NCI-H2227 (cell line): Measurements from ENCODE around the gene CAGE1.
A peak's percentile ranks its signal among the peaks of the same experiment; 100 is the strongest.

ENCODE experiments used
- DNase-seq: peaks from one replicate; lab custom pipeline; 2025; ENCODE audit not compliant: unreplicated experiment; lab: John Stamatoyannopoulos, UW

Gene CAGE1

DNA sequence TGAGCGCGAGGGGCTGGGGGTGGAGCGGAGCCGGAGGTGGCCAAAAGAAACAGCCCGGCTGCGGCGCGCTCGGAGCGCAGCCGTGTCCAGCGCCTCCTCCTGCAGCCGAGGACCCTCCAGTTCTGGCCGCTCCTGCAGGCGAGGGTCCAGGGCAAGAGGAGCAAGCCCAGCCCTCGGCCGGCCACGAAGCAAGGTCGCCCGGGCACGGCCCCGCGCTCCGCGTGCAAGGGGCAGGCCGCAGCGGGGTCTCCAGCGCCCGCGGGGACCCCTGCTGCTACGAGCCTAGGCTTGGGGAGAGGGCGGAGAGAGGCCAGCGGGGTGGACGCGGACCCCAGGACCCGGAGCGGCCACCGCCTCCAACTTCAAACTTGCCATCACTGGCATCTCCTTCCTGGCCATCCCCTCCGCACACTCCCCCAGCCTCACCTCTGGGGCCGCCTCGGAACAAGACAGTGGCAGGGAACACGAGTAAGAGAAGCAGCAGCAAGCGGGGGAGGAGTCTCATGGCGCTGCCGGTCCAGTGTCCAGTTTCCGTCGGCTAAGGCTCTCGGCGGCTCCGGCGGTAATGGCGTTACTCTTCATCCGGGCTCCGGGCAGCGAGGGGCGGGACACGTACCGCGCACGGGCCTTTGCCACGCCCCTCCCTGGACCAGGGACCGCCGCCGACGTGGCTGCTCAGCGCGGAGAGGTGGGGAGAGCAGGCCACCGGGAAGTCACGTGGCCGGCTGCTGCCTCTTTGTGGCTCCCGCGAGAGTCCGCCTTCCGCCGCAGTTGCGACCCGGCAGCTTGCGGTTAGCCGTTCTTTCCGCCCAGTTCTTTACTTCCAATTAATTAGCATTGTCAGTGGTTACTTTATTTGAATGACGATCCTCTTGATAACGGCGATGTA lies 76.7 kb downstream of the CAGE1 start, which contains the start of gene SSR1:
Gene SSR1 (minus strand): TSS at position 584 of the 889 bp plus-strand sequence. CDS start 79 bp downstream, at position 505.
- DNase-seq = peak; percentile 99

DNA sequence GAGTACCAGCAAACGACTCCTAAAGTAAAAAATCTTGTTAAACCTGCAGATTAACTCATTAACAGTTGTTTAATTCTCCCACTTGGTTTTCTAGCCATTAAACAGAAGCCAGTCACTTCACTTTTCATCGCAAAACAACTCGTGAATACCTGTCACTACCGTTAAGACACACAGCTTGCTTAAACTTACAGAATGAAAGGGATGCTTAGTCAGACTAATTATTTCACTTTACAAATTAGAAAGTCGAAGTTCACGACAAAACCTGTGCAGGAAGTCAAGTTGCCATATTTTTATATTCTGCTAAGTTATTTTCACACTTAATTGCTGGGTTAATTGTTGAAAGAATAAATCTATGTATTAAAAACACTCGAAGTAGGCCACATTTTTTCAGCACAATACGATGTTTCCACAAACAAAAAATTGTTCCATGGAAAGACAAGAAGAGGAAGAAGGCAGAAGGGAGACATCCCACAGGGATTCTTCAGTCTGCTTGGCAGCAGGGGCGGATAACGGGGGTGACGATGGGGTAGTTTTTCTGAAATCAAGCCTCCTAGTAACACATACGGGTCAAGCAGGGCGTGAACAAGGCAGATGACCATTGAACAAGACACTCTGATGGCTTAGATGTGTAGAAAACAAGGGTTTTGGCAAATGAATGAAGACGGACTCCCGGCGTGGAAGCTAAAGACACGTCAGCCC lies 77.5 kb downstream of the CAGE1 start:
- no peak for DNase-seq

DNA sequence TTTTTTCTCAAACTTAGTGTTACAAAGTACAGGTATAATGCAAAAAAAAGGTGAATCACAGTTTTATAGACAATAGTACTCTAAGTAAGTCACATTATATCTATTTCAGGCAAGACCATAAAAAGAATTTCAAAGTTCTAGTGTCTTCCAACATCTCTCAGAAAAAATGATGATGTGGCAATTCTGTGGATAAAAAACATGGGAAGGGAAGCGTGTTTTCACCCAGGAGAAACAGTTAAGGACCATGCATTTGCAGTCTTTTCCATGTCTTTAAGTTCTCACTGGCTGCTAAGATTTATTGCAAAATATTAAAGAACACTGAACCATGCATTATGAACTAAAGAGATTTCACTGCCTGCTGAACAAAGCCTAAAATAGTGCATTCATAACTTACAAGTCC lies 78.4 kb downstream of the CAGE1 start:
- no peak for DNase-seq

DNA sequence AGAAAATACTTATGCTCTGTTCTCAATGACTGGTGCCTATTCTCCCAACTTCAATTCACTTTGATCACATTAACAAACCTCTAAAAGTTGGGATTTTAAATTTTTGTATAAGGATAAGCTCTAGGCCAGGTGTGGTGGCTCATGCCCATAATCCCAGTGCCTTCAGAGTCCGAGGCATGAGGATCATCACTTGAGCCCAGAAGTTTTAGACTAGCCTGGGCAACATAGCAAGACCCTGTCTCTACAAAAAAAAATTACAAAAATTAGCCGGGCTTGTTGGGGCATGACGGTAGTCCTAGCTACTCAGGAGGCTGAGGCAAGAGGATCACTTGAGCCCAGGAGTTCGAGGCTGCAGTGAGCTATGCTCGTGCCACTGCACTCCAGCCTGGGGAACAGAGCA lies 80.5 kb downstream of the CAGE1 start:
- no peak for DNase-seq

DNA sequence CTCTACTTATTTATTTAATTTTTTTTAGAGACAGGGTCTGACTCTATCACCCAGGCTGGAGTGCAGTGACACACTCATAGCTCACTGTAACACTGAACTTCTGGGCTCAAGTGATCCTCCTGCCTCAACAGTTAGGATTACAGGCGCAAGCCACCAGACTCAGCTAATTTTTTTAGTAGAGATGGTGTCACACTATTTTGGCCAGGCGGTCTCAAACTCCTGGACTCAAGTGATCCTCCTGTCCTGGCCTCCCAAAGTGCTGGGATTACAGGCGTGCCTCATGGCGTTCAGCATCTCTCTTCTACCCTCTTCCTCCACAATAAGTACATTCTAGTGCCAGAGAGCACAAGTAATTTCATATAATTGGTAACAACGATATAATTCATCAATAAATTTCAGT lies 82.0 kb downstream of the CAGE1 start:
- DNase-seq = no peak

DNA sequence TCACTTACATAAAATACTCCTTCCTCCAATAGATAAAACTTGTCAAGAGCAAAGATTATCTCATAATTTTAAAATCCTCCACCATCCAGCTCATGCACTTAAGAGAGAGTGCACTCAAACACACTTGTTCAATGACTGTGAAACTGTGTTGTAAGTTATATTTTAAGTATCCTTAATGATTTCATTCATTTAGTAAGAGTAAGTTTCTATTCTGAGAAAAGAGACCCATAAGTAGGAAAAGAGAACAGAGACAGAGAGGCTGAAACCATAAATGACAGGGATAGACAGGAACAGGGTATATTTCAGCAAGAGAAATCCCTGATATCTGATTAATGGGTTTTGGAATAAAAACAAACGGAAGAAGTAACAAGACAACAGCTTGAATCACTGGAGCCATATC lies 84.7 kb downstream of the CAGE1 start:
- no peak for DNase-seq

DNA sequence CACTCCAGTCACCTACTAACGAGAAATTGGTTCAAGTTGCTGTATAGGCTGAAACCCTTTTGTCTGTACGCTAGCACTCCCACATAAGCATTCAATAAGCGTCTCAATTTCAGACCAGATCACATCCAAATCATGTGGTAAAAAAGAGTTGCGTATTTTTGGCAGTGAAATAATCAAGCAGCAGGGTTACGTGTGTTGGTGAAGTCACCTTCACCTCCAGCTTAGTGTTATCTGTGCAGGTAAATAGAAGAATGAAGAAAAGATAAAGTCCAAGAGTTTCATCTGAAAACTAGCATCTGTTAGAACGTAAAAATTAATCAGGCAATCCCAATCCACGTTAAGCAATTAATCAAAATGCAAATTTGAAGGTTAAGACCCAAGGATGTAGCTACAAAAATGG lies 87.8 kb downstream of the CAGE1 start:
- DNase-seq = no peak

DNA sequence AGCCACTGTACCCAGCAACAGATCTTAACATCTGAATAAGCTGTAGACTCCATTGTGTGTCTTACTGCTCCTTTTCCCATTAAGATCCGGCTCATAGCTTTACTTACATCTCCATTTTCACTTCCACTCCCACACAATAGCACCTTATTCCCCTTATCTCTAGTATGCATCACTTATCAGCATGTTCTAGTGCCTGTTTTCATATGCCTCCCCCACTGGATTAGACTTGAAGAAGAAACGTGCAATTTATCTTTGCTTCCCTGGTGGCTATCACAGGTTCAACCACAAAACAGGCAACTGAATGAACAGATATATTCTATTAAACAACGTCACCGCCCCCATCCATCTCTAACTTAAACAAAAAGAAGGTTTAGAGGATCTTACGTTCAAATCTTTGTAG lies 88.6 kb downstream of the CAGE1 start:
- DNase-seq = no peak

DNA sequence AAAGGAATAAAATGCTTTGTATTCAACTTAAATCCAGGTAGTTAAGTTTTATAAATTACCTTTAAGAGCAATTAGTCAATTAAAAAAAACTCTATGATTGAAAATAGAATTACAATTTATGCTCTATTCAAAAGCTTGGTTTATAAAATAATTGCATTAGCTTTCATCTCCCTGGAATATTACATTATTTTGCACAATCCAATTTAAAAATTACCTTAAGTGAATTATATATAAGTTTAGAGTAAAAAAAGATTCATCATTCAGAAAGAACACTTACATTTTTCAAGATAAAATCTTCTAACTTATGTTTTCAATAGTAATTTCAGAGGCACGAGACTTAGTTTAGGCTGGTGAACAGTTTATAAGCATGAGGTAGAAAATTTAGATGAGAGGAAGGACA lies 91.4 kb downstream of the CAGE1 start:
- DNase-seq = no peak

DNA sequence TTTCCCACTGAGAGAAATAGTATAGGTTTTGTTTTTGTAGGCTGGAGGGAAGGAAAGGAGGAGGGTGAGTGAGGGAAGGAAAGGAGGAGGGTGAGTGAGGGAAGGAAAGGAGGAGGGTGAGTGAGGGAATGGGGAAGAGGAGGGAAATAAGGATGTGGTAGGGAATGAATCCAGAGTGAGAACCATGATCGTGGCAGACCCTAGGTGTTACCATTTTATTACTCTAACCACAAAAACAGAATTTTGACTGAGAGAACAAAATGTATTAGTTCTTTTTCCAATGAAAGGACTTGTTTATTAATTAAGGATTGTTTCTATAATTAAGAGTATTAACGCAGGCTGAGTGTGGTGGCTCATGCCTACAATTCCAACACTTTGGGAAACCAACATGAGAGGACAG lies 92.9 kb downstream of the CAGE1 start:
- DNase-seq = no peak

DNA sequence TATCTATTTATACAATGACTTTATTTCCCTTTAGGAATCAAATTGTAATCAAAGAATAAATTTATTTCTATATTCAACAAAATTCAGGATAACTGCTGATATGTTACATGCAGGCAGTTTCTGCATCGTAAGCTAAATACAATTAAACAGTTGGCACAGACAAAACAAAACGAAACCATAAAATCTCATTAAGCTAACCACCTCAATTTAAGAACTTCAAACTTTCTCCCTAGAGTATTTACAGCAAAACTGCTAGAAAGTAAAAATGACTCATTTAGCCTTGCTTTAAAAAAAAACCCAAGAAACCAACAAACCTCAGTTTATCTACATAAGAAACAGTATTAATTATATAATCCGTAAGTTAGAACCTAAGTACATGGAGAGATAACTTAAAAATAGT lies 93.6 kb downstream of the CAGE1 start:
- DNase-seq = no peak

DNA sequence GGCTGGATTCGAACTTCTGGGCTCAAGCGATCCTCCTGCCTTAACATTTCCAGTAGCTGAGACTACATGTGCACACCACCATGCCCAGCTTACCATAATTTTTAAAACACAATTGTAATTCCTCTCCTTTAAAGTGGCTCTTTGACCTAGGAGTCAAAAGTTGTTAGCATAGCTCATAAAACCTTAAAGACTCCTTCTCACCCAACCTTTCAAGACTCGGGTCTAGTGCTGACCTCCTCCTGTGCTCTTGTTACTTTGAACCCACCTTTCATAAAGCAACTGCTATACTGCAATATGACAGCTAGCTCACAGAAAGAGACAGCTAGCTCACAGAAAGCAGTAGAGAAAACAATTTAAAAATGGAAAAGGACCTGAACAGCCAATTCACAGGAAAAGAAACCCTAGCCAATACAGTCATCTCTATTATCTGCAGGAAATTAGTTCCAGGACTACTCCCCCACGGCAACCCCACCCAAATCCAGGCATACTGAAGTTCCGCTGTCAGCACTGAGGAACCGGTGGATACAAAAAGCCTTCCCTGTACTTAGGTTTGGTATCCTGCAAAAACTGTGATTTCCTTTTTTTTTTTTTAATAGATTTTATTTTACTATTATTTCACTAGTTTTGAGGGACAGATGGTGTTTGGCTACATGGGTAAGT lies 96.8 kb downstream of the CAGE1 start:
- no peak for DNase-seq

DNA sequence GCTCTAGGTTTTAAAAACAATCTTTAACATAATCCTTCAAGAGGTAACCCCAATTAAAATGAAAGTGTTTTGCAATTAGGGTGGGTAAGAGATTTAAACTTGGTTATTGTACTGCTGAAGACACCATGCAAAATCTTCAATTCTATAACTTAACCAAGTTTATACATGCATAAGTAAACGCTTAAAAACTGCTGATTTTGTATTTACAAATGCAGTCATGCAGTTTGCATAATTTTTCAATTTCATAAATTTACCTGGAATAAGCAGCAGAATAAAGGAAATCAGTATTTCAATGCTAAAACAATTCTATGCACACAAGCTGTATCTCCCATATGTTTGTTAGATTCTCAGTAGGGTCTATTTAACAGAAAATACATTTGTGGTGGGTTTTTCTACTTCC lies 99.5 kb downstream of the CAGE1 start:
- DNase-seq = no peak

DNA sequence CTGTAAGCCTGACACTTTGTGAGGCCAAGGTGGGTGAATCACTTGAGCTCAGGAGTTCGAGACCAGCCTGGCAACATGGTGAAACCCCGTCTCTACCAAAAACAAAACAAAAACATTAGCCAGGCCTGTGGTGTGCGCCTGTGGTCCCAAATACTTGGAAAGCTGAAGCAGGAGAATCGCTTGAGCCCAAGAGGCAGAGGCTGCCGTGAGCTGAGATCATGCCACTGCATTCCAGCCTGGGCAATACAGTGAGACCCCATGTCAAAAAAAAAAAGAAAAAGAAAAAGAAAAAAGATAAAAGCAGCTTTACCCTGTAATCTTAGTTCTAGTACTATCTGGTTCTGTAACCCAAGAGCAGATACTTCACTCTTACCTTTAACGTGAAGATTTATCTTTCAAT lies 104.1 kb downstream of the CAGE1 start:
- DNase-seq = no peak

DNA sequence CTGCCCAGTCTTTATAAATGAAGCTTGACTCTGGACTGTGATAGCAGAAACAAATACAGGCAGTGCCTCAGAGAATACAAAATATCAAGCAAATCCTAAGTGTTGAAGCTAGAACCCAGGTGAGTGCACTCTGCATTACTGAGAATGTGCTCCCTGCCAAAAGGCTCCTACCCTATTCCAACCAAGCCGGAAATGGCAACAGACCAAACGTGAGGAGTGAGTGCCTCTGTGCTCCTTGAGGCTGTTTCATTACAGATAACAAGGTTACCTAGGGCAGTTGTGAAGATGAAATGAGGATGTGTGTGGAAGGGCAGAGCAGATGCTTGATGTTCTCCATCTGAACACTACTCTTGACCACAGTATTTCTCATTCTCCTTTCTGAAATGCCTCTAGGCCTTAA lies 105.9 kb downstream of the CAGE1 start:
- no peak for DNase-seq

DNA sequence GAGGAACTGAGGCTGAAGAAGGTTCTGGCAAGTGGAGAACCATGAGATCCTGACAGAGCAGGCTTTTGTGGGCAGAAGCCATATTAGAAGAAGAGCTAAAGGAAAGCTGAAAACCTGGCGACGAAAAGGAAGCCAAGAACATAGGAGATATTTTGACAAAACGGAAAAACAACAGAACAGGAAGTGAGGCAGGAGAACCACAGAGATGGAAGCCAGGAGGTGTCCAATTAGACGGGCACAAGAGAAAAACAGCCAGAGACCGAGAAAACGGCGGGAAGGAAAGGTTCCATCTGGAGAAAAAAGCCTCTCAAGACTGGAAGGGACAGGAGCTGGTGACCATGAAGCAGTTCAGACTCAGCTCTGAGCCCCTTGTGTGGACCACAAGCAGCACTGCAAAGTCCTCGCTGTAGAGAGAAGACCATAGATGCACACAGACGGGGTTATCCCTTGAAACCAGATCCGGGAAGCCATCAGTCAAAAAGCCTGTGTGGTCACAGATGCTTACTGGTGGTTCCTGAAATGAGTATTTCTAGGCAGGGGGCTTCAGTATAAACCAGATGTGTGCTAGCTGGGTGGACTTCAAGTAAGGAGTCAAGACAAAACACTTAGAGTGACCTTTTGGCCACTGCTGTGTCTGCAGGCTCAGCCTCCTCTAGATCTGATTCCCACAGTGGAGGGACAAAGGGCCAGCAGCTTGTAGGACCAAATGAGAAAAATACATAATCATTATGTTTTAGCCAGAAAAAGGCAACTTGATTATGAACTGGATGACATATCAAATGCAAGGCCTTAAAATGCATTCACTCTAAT lies 107.2 kb downstream of the CAGE1 start:
- DNase-seq = no peak
